Activated T-helper 1 cell treated with Interleukin-2 at 50 U/mL for 16 hours (primary cell): ENCODE measurements around the gene SNX9.
"Not testable (repeated sequence)": the region's sequence is repeated elsewhere in the genome, so short reads cannot be mapped to it uniquely, and the experiment has no call there.

Source experiments
- DNase-seq: peaks from one replicate; pipeline ENCODE4 v3.0.0-alpha.2; 2020; ENCODE audit warnings: low read depth

SNX9 gene

GRCh38 chr6:157955675-157956074, 132.6 kb downstream of the SNX9 start:
- no peak for DNase-seq

- DNase-seq, result no peak
These were observed 133.2 kb downstream of the SNX9 start for GRCh38 chr6:157956171-157956730.

- DNase-seq, result no peak
These were observed 136.6 kb downstream of the SNX9 start for GRCh38 chr6:157959451-157960227.

- no peak for DNase-seq
These were observed 138.2 kb downstream of the SNX9 start for GRCh38 chr6:157961153-157961831.

- DNase-seq, result no peak
These were observed 139.0 kb downstream of the SNX9 start for GRCh38 chr6:157961832-157962575.

GRCh38 chr6:157962601-157963302, 139.7 kb downstream of the SNX9 start:
- DNase-seq, result no peak

GRCh38 chr6:157964100-157964499, 141.1 kb downstream of the SNX9 start:
- DNase-seq, result no peak

- no peak for DNase-seq
These were observed 142.3 kb downstream of the SNX9 start for GRCh38 chr6:157965387-157965786.

GRCh38 chr6:157966589-157966977, 143.5 kb downstream of the SNX9 start:
- no peak for DNase-seq

GRCh38 chr6:157967020-157967419, 144.0 kb downstream of the SNX9 start:
- no peak for DNase-seq

- no peak for DNase-seq
These were observed 144.4 kb downstream of the SNX9 start for GRCh38 chr6:157967486-157967885.

GRCh38 chr6:157972177-157972576, 149.1 kb downstream of the SNX9 start:
- not testable (repeated sequence) for DNase-seq

- no peak for DNase-seq
These were observed 151.4 kb downstream of the SNX9 start for GRCh38 chr6:157974341-157974894.

GRCh38 chr6:157974967-157975366, 151.9 kb downstream of the SNX9 start:
- DNase-seq, result no peak

GRCh38 chr6:157975456-157975855, 152.4 kb downstream of the SNX9 start:
- DNase-seq, result no peak

- DNase-seq, result no peak
These were observed 153.5 kb downstream of the SNX9 start for GRCh38 chr6:157976345-157977175.

GRCh38 chr6:157977176-157977804, 154.2 kb downstream of the SNX9 start:
- no peak for DNase-seq

GRCh38 chr6:157978021-157978783, 155.2 kb downstream of the SNX9 start:
- no peak for DNase-seq
